DMS79 treated with DMSO at 0.1 percent for 48 hours (cell line): ENCODE data around the gene GRB10.
"Not testable (repeated sequence)": the region's sequence is repeated elsewhere in the genome, so short reads cannot be mapped to it uniquely, and the experiment has no call there.

Source experiments
- DNase-seq: peaks from one replicate; lab custom pipeline; 2025; lab: John Stamatoyannopoulos, UW

Gene GRB10

GRCh38 chr7:50580057-50580456 is 202.6 kb downstream of the GRB10 start:
- no peak for DNase-seq

GRCh38 chr7:50578105-50578504 is 204.6 kb downstream of the GRB10 start:
- not testable (repeated sequence) for DNase-seq

GRCh38 chr7:50577569-50577968 is 205.1 kb downstream of the GRB10 start:
- DNase-seq, result no peak

- DNase-seq, result not testable (repeated sequence)
These were observed 206.3 kb downstream of the GRB10 start for GRCh38 chr7:50576388-50576787.

GRCh38 chr7:50567715-50568261 is 214.9 kb downstream of the GRB10 start:
- no peak for DNase-seq

GRCh38 chr7:50565977-50566376 is 216.7 kb downstream of the GRB10 start:
- no peak for DNase-seq

GRCh38 chr7:50565559-50565916 is 217.2 kb downstream of the GRB10 start:
- DNase-seq, result no peak

- DNase-seq, result no peak
These were observed 217.8 kb downstream of the GRB10 start, which contains the start of gene DDC for GRCh38 chr7:50564640-50565558. Gene DDC (minus strand): TSS chr7:50565405. CDS start chr7:50544085, 21,320 bp downstream.

- no peak for DNase-seq
These were observed 218.5 kb downstream of the GRB10 start for GRCh38 chr7:50564171-50564570.

- DNase-seq, result no peak
These were observed 220.6 kb downstream of the GRB10 start for GRCh38 chr7:50562136-50562535.

GRCh38 chr7:50560865-50561351 is 221.8 kb downstream of the GRB10 start:
- DNase-seq, result peak; percentile 53

GRCh38 chr7:50559881-50560280 is 222.8 kb downstream of the GRB10 start:
- no peak for DNase-seq

GRCh38 chr7:50558294-50559053 is 224.2 kb downstream of the GRB10 start:
- DNase-seq, result peak; percentile 37

GRCh38 chr7:50557099-50557498 is 225.6 kb downstream of the GRB10 start:
- peak; percentile 24 for DNase-seq

- DNase-seq, result no peak
These were observed 226.3 kb downstream of the GRB10 start for GRCh38 chr7:50556247-50556991.

- DNase-seq, result no peak
These were observed 227.0 kb downstream of the GRB10 start for GRCh38 chr7:50555594-50556140.

GRCh38 chr7:50554431-50555322 is 228.0 kb downstream of the GRB10 start:
- DNase-seq, result no peak

- DNase-seq, result no peak
These were observed 228.7 kb downstream of the GRB10 start for GRCh38 chr7:50553973-50554372.

- no peak for DNase-seq
These were observed 229.8 kb downstream of the GRB10 start for GRCh38 chr7:50552921-50553320.

- DNase-seq, result peak; percentile 97
These were observed 230.6 kb downstream of the GRB10 start for GRCh38 chr7:50552139-50552538.
